PC-9 (cell line): ENCODE measurements around the gene CMBL.

ENCODE experiments used
- CTCF ChIP-seq: fragments of 200-600 bp; sonication (generic); conservative IDR thresholded peaks from 2 replicates; pipeline ENCODE4 v1.6.1; 2017; ENCODE audit warnings: mixed run types, antibody characterized with exemption, mild to moderate bottlenecking, moderate library complexity
- EZH2 ChIP-seq: fragments of 200-600 bp; sonication (generic); IDR thresholded peaks from 2 replicates; pipeline ENCODE4 v1.8.0; 2017; ENCODE audit warnings: antibody characterized with exemption, low read depth

DNA sequence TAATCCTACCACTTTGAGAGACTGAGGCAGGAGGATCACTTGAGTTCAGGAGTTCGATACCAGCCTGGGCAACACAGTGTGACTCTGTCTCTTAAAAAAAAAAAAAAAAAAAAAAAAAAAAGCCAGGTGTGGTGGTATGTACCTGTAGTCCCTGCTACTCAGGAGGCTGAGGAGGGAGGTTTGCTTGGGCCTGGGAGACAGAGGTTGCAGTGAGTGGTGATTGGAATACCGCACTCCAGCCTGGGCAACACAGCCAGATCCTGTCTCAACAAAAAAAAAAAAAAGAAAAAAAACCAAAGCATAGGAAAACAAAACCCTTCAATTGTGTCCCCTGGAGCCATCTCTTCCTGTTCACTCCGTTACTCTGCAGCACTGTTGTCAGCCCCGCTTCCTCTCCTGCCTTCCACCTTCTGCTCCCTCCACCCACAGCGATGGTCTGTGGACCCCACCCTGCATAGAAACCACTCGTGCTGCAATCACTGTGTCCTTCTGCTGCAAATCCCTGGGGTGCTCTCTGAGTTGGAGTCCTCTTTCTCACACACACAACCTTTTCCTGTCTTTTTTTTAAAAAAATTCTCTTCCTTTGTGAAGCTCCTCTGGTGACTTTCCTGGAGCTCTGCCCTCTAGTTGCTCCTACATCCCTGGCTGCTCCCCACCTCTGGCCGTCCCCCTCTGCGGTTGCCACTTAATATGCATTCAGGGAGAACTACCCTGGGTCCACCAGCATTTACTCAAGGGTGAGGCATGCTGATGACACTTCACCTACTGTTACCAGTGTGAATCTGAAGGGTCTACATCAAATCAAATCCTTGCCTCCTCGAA is 35.4 kb downstream of the CMBL start:
- TF ChIP-seq CTCF (no peak), EZH2 (no peak)
